ENCODE measurements around the gene PIP5K1B. TPM values are rescaled to one million over a fixed set of nuclear protein-coding genes. Genes with fewer than 3 reads are reported as not detected.
"Not testable (repeated sequence)": the region's sequence is repeated elsewhere in the genome, so short reads cannot be mapped to it uniquely, and the experiment has no call there.

Gene PIP5K1B
- total RNA-seq, 1 donor from 2014 or later = 14.9 TPM

GRCh38 chr9:68983522-68984424 lies 278.7 kb downstream of the PIP5K1B start:
- no peak for DNase-seq (ENCODE audit: low spot score)

- not testable (repeated sequence) for DNase-seq (ENCODE audit: low spot score)
Measured at GRCh38 chr9:68986949-68987348, 281.9 kb downstream of the PIP5K1B start.

- DNase-seq (ENCODE audit: low spot score) = no peak
Measured at GRCh38 chr9:68991457-68991856, 286.4 kb downstream of the PIP5K1B start.

GRCh38 chr9:68995776-68996175 lies 290.7 kb downstream of the PIP5K1B start:
- no peak for DNase-seq (ENCODE audit: low spot score)

- DNase-seq (ENCODE audit: low spot score) = no peak
Measured at GRCh38 chr9:68996462-68996861, 291.4 kb downstream of the PIP5K1B start.

- DNase-seq (ENCODE audit: low spot score) = no peak
Measured at GRCh38 chr9:68997666-68998065, 292.6 kb downstream of the PIP5K1B start.

GRCh38 chr9:68998385-68998784 lies 293.3 kb downstream of the PIP5K1B start:
- no peak for DNase-seq (ENCODE audit: low spot score)

GRCh38 chr9:68998812-68999211 lies 293.8 kb downstream of the PIP5K1B start:
- no peak for DNase-seq (ENCODE audit: low spot score)

- DNase-seq (ENCODE audit: low spot score) = peak; percentile 85
Measured at GRCh38 chr9:68999393-69000105, 294.5 kb downstream of the PIP5K1B start.

GRCh38 chr9:69001921-69002320 lies 296.9 kb downstream of the PIP5K1B start:
- no peak for DNase-seq (ENCODE audit: low spot score)

GRCh38 chr9:69003051-69003450 lies 298.0 kb downstream of the PIP5K1B start:
- DNase-seq (ENCODE audit: low spot score) = no peak

- peak; percentile 64 for DNase-seq (ENCODE audit: low spot score)
Measured at GRCh38 chr9:69004836-69005235, 299.8 kb downstream of the PIP5K1B start.

GRCh38 chr9:69009708-69010107 lies 304.7 kb downstream of the PIP5K1B start:
- DNase-seq (ENCODE audit: low spot score) = peak; percentile 12

GRCh38 chr9:69012696-69013381 lies 307.8 kb downstream of the PIP5K1B start:
- no peak for DNase-seq (ENCODE audit: low spot score)

GRCh38 chr9:69013382-69013727 lies 308.3 kb downstream of the PIP5K1B start:
- DNase-seq (ENCODE audit: low spot score) = no peak

- DNase-seq (ENCODE audit: low spot score) = no peak
Measured at GRCh38 chr9:69014013-69014412, 309.0 kb downstream of the PIP5K1B start, which contains the start of gene PRKACG. TSS of gene PRKACG (minus strand) at chr9:69014113. CDS start at chr9:69014092, 21 bp downstream.

- no peak for DNase-seq (ENCODE audit: low spot score)
Measured at GRCh38 chr9:69016191-69017096, 311.4 kb downstream of the PIP5K1B start.

GRCh38 chr9:69018737-69019136 lies 313.7 kb downstream of the PIP5K1B start:
- DNase-seq (ENCODE audit: low spot score) = no peak

- no peak for DNase-seq (ENCODE audit: low spot score)
Measured at GRCh38 chr9:69019808-69020207, 314.8 kb downstream of the PIP5K1B start.

- DNase-seq (ENCODE audit: low spot score) = no peak
Measured at GRCh38 chr9:69020301-69021145, 315.5 kb downstream of the PIP5K1B start.

Data from umbilical cord (tissue), 2 donors.